ENCODE results near the gene ADGRG1.
"Not testable (repeated sequence)": the region's sequence is repeated elsewhere in the genome, so short reads cannot be mapped to it uniquely, and the experiment has no call there.

ADGRG1 gene

GRCh38 chr16:57668263-57668571 is 39.8 kb downstream of the ADGRG1 start, which contains the start of gene ADGRG3:
Gene ADGRG3 (plus strand): TSS chr16:57668306. CDS start chr16:57668348, 42 bp downstream.
- Histone ChIP-seq H2AFZ (ENCODE audit: low read depth, low read length) (no peak within 1 kb of the TSS), H3K4me1 (ENCODE audit: insufficient read depth, low read length) (no peaks in the 10 kb centered on the region), H3K9me3 (ENCODE audit: low read length) (no peaks in the 10 kb centered on the region), H3K27me3 (ENCODE audit: insufficient read depth, low read length) (no peaks in the 10 kb centered on the region), H3K36me3 (ENCODE audit: insufficient read depth, low read length) (peaks cover 12% of the 10 kb centered on the region), H3K4me3 (ENCODE audit: low read length) (no peak within 1 kb of the TSS)

GRCh38 chr16:57668630-57669475 is 40.4 kb downstream of the ADGRG1 start:
- Histone ChIP-seq H2AFZ (ENCODE audit: low read depth, low read length) (no peak overlapping the region), H3K4me1 (ENCODE audit: insufficient read depth, low read length) (no peaks in the 10 kb centered on the region), H3K4me3 (ENCODE audit: low read length) (no peak overlapping the region), H3K27me3 (ENCODE audit: insufficient read depth, low read length) (peaks cover 4% of the 10 kb centered on the region), H3K36me3 (ENCODE audit: insufficient read depth, low read length) (peaks cover 7% of the 10 kb centered on the region), H3K9me3 (ENCODE audit: low read length) (no peaks in the 10 kb centered on the region)

DNA sequence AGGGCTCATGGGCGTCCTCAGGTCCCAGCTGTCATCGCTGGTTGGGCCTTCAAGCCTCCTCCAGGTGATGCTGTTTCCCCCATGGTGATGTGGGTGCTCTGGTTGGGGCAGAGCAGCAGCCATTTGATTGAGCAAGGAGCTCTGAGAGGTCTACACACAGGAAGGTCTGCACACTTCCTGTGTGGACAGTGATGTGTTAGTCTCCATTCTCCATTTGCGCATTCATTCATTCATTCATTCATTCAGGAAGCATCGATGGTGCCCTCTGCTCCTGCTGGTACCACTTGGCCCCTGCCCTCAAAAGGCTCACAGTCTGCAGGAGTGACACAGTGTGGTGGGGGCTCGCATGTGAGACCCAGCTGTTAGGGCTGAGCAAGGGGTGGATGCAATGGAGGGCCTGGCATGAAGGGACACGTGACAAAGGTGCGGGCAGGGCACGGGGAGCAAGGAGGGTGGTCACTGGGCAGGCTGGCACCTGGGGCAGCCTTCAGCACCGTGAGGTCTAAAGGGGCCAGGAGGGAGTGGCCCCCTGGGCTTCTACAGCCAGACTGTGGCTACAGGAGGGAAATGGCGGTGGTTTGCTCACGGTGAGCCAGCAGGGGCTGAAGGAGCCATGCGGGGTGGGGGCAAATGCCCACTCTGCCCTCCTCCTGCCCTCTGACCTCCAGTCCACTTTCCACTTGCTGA is 41.2 kb downstream of the ADGRG1 start:
- peaks cover under 1% of the 10 kb centered on the region for H3K36me3 ChIP-seq (ENCODE audit: insufficient read depth, low read length)
- no peak overlapping the region for H2AFZ ChIP-seq (ENCODE audit: low read depth, low read length)
- H3K4me3 ChIP-seq (ENCODE audit: low read length): no peak overlapping the region
- H3K27me3 ChIP-seq (ENCODE audit: insufficient read depth, low read length): peaks cover 9% of the 10 kb centered on the region
- H3K4me1 ChIP-seq (ENCODE audit: insufficient read depth, low read length): no peaks in the 10 kb centered on the region
- no peaks in the 10 kb centered on the region for H3K9me3 ChIP-seq (ENCODE audit: low read length)

- no peaks in the 10 kb centered on the region for H3K9me3 ChIP-seq (ENCODE audit: low read length)
- no peaks in the 10 kb centered on the region for H3K4me1 ChIP-seq (ENCODE audit: insufficient read depth, low read length)
- no peaks in the 10 kb centered on the region for H3K36me3 ChIP-seq (ENCODE audit: insufficient read depth, low read length)
- H2AFZ ChIP-seq (ENCODE audit: low read depth, low read length): no peak overlapping the region
- H3K27me3 ChIP-seq (ENCODE audit: insufficient read depth, low read length): peaks cover 9% of the 10 kb centered on the region
- no peak overlapping the region for H3K4me3 ChIP-seq (ENCODE audit: low read length)
Observed at GRCh38 chr16:57670196-57670595, 41.8 kb downstream of the ADGRG1 start.

DNA sequence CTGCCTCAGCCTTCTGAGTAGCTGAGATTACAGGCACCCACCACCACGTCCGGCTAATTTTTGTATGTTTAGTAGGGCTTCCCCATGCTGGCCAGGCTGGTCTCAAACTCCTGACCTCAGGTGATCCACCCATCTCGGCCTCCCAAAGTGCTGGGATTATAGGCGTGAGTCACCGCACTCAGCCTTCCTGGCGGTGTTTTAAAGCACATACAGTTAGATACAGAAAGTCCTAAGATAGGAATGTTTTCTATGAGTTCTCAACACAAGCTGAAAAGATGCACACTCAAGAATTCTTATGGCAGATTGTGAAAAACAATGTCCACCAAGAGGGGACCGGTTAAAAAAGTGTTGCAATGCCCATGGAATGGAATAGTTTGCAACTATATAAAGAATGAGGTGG is 43.0 kb downstream of the ADGRG1 start:
- H2AFZ ChIP-seq (ENCODE audit: low read depth, low read length); H3K27me3 ChIP-seq (ENCODE audit: insufficient read depth, low read length); H3K4me1 ChIP-seq (ENCODE audit: insufficient read depth, low read length); H3K4me3 ChIP-seq (ENCODE audit: low read length); H3K36me3 ChIP-seq (ENCODE audit: insufficient read depth, low read length); H3K9me3 ChIP-seq (ENCODE audit: low read length): not testable (repeated sequence)

- H3K4me3 ChIP-seq (ENCODE audit: low read length): no peak overlapping the region
- no peaks in the 10 kb centered on the region for H3K9me3 ChIP-seq (ENCODE audit: low read length)
- no peak overlapping the region for H2AFZ ChIP-seq (ENCODE audit: low read depth, low read length)
- H3K4me1 ChIP-seq (ENCODE audit: insufficient read depth, low read length): no peaks in the 10 kb centered on the region
- H3K27me3 ChIP-seq (ENCODE audit: insufficient read depth, low read length): peaks cover 11% of the 10 kb centered on the region
- no peaks in the 10 kb centered on the region for H3K36me3 ChIP-seq (ENCODE audit: insufficient read depth, low read length)
Observed at GRCh38 chr16:57672416-57672815, 44.0 kb downstream of the ADGRG1 start.

DNA sequence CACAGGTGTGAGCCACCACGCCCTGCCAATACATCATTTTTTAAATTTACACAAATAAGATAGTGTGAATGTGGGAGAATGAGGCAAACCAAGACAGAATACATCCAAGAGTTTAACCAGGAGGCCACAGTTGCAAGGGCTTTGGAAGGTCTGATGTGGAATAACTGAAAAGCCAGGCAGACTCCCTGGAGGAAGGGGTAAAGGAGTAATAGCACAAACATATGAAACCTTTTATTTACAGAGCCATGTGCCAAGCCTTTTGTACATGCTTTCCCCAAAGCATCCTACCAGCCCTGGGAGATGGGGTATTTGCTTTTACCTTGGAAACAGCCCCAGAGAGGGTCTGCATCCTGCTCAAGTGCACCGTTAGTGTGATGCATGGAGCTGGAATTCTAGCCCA is 44.4 kb downstream of the ADGRG1 start:
- no peak overlapping the region for H3K4me3 ChIP-seq (ENCODE audit: low read length)
- H3K4me1 ChIP-seq (ENCODE audit: insufficient read depth, low read length): no peaks in the 10 kb centered on the region
- no peaks in the 10 kb centered on the region for H3K36me3 ChIP-seq (ENCODE audit: insufficient read depth, low read length)
- H3K27me3 ChIP-seq (ENCODE audit: insufficient read depth, low read length): peaks cover 11% of the 10 kb centered on the region
- H3K9me3 ChIP-seq (ENCODE audit: low read length): no peaks in the 10 kb centered on the region
- no peak overlapping the region for H2AFZ ChIP-seq (ENCODE audit: low read depth, low read length)

- Histone ChIP-seq H3K9me3 (ENCODE audit: low read length) (no peaks in the 10 kb centered on the region), H3K27me3 (ENCODE audit: insufficient read depth, low read length) (peaks cover 11% of the 10 kb centered on the region), H3K4me1 (ENCODE audit: insufficient read depth, low read length) (no peaks in the 10 kb centered on the region), H3K4me3 (ENCODE audit: low read length) (no peak overlapping the region), H2AFZ (ENCODE audit: low read depth, low read length) (no peak overlapping the region), H3K36me3 (ENCODE audit: insufficient read depth, low read length) (no peaks in the 10 kb centered on the region)
Observed at GRCh38 chr16:57675741-57676551, 47.5 kb downstream of the ADGRG1 start.

DNA sequence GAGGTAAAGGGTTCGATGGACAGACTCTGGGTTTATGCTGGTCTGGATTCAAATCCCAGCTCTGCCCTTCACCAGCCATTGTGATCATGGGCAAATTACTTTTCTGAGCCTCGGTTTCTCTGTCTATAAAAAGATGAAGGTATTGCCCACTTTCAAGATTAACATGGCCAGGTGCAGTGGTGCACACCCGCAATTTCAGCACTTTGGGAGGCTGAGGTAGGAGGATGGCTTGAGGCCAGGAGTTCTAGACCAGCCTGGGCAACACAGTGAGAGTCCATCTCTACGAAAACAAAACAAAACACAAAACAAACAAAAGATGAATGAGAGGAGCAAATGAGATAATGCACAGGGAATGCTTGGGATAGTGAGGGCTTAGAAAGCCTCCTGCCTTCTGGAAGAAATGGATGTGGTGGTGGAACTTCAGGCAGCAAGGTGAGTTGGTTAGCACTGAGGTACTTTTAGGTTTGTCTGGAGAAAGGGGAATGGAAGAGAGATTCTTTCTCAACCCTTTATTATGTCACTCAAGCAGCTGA is 48.2 kb downstream of the ADGRG1 start:
- Histone ChIP-seq H3K27me3 (ENCODE audit: insufficient read depth, low read length) (peaks cover 11% of the 10 kb centered on the region), H3K9me3 (ENCODE audit: low read length) (no peaks in the 10 kb centered on the region), H3K4me1 (ENCODE audit: insufficient read depth, low read length) (no peaks in the 10 kb centered on the region), H2AFZ (ENCODE audit: low read depth, low read length) (no peak overlapping the region), H3K4me3 (ENCODE audit: low read length) (no peak overlapping the region), H3K36me3 (ENCODE audit: insufficient read depth, low read length) (no peaks in the 10 kb centered on the region)

DNA sequence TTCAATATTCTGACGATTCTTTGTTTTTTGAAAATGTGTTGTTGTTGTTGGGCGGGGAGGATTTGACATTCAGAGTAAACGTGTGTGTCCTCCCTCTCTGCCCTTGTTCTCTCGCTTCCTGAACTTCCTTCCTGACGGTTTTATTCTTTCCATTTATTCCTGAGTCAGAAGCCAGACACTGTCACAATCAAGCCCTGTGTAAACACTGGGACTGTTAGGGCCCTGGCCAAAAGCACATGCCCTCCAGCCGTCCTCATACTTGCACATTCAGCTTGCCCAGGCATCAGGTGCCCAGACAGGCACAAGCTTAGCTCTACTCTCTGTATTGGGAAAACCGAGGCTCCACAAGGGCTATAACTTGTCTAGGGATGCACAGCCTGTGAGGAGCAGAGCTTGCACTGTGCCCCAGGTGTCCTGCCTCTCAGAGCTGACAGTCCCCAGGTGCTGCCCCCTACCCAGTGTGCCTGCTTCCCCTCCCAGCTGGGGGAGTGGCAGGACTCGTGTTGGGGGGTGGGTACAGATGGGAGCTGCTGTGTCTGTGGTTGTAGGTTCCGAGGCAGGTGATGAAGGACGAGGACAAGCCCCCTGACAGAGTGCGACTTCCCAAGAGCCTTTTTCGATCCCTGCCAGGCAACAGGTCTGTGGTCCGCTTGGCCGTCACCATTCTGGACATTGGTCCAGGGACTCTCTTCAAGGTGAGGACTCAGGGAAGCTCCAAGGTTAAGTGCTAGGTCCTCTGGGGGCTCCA is 49.4 kb downstream of the ADGRG1 start:
- no peak overlapping the region for H2AFZ ChIP-seq (ENCODE audit: low read depth, low read length)

GRCh38 chr16:57679016-57679415 is 50.6 kb downstream of the ADGRG1 start:
- no peaks in the 10 kb centered on the region for H3K36me3 ChIP-seq (ENCODE audit: insufficient read depth, low read length)
- H3K4me1 ChIP-seq (ENCODE audit: insufficient read depth, low read length): peaks cover 7% of the 10 kb centered on the region
- peaks cover 5% of the 10 kb centered on the region for H3K27me3 ChIP-seq (ENCODE audit: insufficient read depth, low read length)
- H3K9me3 ChIP-seq (ENCODE audit: low read length): no peaks in the 10 kb centered on the region
- no peak overlapping the region for H2AFZ ChIP-seq (ENCODE audit: low read depth, low read length)
- H3K4me3 ChIP-seq (ENCODE audit: low read length): no peak overlapping the region

More for the DNA sequence above, 49.4 kb downstream of the ADGRG1 start:
- H3K9me3 ChIP-seq (ENCODE audit: low read length): no peaks in the 10 kb centered on the region
- H3K4me1 ChIP-seq (ENCODE audit: insufficient read depth, low read length): peaks cover 2% of the 10 kb centered on the region
- H3K36me3 ChIP-seq (ENCODE audit: insufficient read depth, low read length): no peaks in the 10 kb centered on the region
- H3K27me3 ChIP-seq (ENCODE audit: insufficient read depth, low read length): peaks cover 11% of the 10 kb centered on the region
- H3K4me3 ChIP-seq (ENCODE audit: low read length): no peak overlapping the region

- H2AFZ ChIP-seq (ENCODE audit: low read depth, low read length): no peak overlapping the region
Observed at GRCh38 chr16:57679767-57680482, 51.5 kb downstream of the ADGRG1 start.

More at GRCh38 chr16:57679767-57680482, 51.5 kb downstream of the ADGRG1 start:
- no peaks in the 10 kb centered on the region for H3K9me3 ChIP-seq (ENCODE audit: low read length)
- no peak overlapping the region for H3K4me3 ChIP-seq (ENCODE audit: low read length)
- H3K4me1 ChIP-seq (ENCODE audit: insufficient read depth, low read length): peaks cover 7% of the 10 kb centered on the region
- no peaks in the 10 kb centered on the region for H3K36me3 ChIP-seq (ENCODE audit: insufficient read depth, low read length)
- H3K27me3 ChIP-seq (ENCODE audit: insufficient read depth, low read length): peaks cover 2% of the 10 kb centered on the region

Data from neuron (in vitro differentiated cells).